C4-2B (cell line): ENCODE results near the gene GGTLC2.

Source experiments
- CTCF ChIP-seq: fragments of 450-650 bp; conservative IDR thresholded peaks from 2 replicates; pipeline ENCODE4 v1.5.1; 2017; ENCODE audit warnings: mild to moderate bottlenecking
- ZFX ChIP-seq: fragments of 450-650 bp; IDR thresholded peaks from 2 replicates; pipeline ENCODE4 v1.6.1; 2017

- TF ChIP-seq CTCF (no peak), ZFX (no peak)
These were observed 17.7 kb downstream of the GGTLC2 start for GRCh38 chr22:22662095-22662494.
